Measurements from ENCODE around the gene MYDGF.
"Not testable (repeated sequence)": the region's sequence is repeated elsewhere in the genome, so short reads cannot be mapped to it uniquely, and the experiment has no call there.

The MYDGF gene

DNA sequence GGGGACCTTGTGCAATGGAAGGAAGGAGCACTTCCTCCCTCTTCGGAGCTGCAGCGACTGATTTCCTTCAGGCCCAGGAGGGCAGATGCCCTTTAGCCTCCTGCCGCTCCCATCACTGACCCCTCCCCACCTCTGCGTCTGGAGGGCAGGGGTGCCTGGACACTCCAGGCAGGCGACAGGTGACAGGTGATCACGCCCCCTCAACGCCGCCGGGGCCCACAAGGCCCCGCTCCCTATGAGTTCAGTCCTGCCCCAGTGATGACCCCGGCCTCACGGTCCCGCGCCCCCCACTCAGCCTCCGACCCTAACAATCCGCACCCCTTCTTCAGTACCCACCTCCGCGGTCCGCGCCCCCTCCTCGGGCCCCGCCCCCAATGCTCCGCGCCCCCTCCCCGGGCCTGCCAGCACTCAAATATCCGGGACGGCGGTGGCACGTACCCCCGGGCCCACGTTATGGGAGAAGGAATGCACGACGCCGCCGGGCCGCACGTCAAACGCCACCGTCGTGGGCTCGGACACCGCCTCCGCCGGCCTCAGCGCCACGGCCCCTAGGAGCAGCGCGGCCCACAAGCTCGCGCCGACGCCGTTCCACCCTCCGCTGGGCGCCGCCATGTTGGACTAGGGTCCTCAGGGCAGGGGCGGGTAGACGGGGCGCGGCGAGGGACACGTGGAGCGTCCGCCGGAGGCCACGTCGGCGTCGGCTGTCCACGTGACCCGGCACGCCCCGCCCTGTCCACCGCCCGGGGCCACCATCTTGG, at the start of gene MYDGF:
TSS of gene MYDGF (minus strand) at position 620 of the 758 bp plus-strand sequence. CDS start at position 612, 8 bp downstream.
- in situ Hi-C loops (cut with MboI; ENCODE audit: low pct_unique_long_range_greater_than_20kb, low sequenced_read_pairs) = no loop called here
- DNase-seq = peak; percentile 74

DNA sequence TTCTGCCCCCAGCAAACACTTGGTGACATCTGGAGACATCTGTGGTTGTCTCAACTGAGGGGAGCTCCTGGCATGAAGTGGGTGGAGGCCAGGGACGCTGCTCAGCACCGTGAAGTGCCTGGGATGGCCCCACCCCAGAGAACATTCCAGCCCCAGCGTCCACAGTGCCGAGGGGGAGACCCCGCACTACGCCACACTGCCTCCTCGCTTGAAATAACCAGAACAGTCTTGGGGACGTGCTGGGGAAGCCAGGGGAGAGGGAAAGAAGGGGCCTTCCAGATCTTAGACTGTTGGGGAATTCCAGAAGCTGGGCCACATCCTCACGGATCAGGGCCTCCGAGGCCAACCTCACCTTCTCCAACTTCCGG, 49.3 kb upstream of the MYDGF start:
- DNase-seq = no peak
- in situ Hi-C loops (cut with MboI; ENCODE audit: low pct_unique_long_range_greater_than_20kb, low sequenced_read_pairs) = no loop called here

DNA sequence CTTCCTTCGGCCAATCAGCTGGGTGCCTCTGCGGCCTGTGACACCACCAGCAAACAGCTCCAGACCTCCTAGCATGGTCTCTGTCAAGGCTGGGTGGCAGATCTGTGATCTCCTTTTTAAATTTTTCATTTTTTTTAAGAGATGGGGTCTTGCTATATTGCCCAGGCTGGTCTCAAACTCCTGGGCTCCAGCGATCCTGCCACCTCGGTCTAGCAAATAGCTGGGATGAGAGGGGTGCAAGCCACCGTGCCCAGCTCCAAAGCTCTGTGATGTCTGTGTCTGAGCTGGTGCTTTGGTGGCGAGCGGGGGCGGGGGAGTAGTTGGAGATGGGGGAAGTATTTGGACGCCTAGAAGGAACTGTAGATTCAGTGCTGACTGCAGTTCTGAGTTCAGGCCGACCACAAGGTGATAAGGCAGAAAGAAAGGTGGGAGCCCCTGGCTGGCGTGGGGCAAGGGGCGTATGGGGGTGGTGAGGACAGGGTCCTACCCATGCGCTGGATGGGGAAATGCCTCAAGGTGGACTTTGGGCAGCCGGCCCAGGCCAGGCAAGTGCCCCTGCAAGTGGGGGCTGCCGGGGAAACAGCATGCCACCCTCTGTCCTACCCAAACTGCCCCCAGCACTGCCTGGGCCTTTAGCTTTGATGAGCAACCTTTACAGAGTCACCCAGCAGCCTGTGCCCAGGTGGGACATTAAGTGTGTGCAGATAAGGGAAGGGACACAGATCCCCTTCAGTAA, 48.0 kb upstream of the MYDGF start:
- in situ Hi-C loops (cut with MboI; ENCODE audit: low pct_unique_long_range_greater_than_20kb, low sequenced_read_pairs) = no loop called here
- no peak for DNase-seq

- no peak for DNase-seq
- in situ Hi-C loops (cut with MboI; ENCODE audit: low pct_unique_long_range_greater_than_20kb, low sequenced_read_pairs) = no loop called here
These were observed 47.2 kb upstream of the MYDGF start for GRCh38 chr19:4717191-4717965.

DNA sequence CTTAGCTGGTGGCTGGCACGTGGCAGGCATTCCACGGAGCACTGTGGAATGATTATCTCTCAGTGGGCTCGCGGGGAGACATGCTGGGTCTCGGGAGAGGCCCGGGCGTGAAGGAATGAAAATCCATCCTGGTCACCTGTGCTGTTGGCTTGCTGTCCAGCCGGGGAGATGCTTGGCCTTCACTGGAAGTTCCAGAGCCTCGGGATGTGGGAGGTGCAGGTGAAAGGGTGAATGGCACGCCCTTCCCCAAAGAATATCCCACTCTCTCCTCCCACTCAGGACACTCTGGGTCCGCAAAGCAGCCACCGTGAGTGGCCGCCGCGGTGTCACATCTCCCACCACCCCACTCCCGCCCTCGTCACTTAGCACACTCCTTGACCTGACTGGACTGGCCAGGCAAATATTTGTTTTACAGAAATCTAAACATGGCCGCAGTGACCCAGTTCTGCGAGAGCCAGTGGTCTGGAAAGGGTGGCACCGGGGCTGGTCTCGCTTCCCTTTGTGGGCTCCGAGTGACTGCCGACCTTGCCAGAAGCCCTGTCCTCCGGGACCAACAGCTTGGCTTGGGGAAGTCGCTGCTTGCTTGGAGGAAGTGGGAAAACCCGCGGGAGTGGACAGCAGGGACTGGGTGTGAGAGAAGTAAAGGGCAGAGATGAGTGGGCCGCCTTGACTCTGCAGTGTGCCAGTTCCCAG, 45.5 kb upstream of the MYDGF start:
- in situ Hi-C loops (cut with MboI; ENCODE audit: low pct_unique_long_range_greater_than_20kb, low sequenced_read_pairs) = no loop called here
- no peak for DNase-seq

DNA sequence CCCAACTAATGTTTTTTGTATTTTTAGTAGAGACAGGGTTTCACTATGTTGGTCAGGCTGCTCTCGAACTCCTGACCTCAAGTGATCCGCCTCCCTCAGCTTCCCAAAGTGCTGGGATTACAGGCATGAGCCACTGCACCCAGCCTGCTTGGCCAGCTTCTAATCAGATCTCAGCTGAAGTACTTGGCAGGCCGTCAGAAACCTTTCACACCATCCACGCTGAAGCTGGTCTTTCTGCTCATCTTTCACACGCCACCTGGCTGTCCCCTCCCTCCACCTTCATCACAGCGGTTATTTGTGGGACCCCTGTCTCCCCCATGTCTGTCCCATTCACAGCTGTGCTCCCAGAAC, 45.0 kb upstream of the MYDGF start:
- not testable (repeated sequence) for DNase-seq

GRCh38 chr19:4714016-4714415, 43.9 kb upstream of the MYDGF start:
- in situ Hi-C loops (cut with MboI; ENCODE audit: low pct_unique_long_range_greater_than_20kb, low sequenced_read_pairs) = no loop called here
- no peak for DNase-seq

More for the DNA sequence above, 45.0 kb upstream of the MYDGF start:
- in situ Hi-C loops (cut with MboI; ENCODE audit: low pct_unique_long_range_greater_than_20kb, low sequenced_read_pairs) = not testable (repeated sequence)

GRCh38 chr19:4713384-4713951, 43.3 kb upstream of the MYDGF start:
- no peak for DNase-seq
- in situ Hi-C loops (cut with MboI; ENCODE audit: low pct_unique_long_range_greater_than_20kb, low sequenced_read_pairs) = no loop called here

GRCh38 chr19:4712771-4713170, 42.6 kb upstream of the MYDGF start:
- in situ Hi-C loops (cut with MboI; ENCODE audit: low pct_unique_long_range_greater_than_20kb, low sequenced_read_pairs) = no loop called here
- DNase-seq = no peak

DNA sequence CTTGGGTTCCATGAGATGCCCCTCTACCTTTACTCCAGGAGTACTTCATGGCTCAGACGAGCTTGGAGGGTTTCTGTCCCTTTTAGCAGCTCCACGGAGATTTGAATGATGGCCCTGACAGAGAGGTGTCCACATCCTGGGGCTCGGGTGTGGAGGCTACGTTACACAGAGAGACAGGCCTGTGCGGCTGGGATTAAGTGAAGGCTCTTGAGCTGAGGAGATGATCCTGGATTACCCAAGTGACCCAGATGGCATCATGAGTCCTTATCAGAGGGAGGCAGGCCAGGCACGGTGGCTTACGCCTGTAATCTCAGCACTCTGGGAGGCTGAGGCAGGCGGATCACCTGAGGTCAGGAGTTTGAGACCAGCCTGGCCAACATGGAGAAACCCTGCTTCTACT, 41.1 kb upstream of the MYDGF start:
- DNase-seq = no peak
- in situ Hi-C loops (cut with MboI; ENCODE audit: low pct_unique_long_range_greater_than_20kb, low sequenced_read_pairs) = no loop called here

DNA sequence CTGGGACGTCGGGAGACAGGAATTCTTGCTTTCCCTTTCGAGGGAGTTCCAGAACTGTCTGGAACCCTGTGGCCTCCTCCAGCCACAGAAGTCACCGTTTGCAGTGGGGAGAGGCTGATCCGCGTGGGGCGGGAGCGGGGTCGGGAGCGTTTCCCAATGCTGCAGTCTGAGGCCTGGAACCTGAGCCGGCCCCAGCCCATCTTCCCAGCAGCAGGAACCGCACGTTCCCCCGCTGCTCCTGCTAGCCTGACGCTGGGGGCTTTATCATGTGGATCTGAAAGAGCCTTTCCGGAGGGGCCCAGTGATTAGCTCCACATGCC, 40.1 kb upstream of the MYDGF start:
- in situ Hi-C loops (cut with MboI; ENCODE audit: low pct_unique_long_range_greater_than_20kb, low sequenced_read_pairs) = no loop called here
- DNase-seq = no peak

GRCh38 chr19:4709440-4710280, 39.5 kb upstream of the MYDGF start:
- in situ Hi-C loops (cut with MboI; ENCODE audit: low pct_unique_long_range_greater_than_20kb, low sequenced_read_pairs) = no loop called here
- no peak for DNase-seq

- in situ Hi-C loops (cut with MboI; ENCODE audit: low pct_unique_long_range_greater_than_20kb, low sequenced_read_pairs) = no loop called here
- no peak for DNase-seq
These were observed 38.0 kb upstream of the MYDGF start for GRCh38 chr19:4707956-4708650.

- in situ Hi-C loops (cut with MboI; ENCODE audit: low pct_unique_long_range_greater_than_20kb, low sequenced_read_pairs) = no loop called here
- no peak for DNase-seq
These were observed 37.2 kb upstream of the MYDGF start for GRCh38 chr19:4707322-4707721.

DNA sequence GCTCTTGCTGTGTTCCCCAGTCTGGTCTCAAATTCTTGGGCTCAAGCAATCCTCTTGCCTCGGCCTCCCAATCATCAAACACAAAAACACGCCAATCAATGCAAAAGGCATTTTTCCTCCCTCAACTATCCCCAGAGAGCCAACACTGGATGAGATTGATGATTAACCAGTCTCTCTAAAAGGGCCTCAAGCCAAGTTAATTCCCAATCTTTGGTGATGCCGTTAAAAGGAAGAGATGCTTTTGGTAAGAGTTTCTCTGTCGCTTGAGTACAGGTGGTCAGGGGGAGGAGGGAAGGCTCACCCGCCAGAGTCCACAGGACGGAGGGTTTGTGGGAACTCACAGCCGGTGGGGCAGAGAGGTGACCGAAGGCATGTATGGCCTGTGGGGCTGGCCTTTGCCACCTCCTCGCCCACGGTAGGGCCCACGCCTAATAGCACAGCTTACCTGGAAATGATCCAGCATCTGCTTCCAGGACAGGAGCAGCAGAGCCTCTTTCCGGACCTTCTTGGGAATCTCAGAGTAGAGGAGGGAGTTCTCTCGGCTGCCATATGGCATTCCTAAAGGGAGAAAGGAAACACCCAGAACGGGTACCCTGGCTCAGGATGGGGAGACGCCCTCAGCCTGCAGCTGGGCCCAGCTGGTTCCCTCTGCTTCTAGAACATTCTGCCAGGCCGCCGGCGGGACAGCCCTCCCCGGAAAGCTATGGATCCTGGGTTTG, 35.4 kb upstream of the MYDGF start:
- in situ Hi-C loops (cut with MboI; ENCODE audit: low pct_unique_long_range_greater_than_20kb, low sequenced_read_pairs) = no loop called here
- DNase-seq = no peak

DNA sequence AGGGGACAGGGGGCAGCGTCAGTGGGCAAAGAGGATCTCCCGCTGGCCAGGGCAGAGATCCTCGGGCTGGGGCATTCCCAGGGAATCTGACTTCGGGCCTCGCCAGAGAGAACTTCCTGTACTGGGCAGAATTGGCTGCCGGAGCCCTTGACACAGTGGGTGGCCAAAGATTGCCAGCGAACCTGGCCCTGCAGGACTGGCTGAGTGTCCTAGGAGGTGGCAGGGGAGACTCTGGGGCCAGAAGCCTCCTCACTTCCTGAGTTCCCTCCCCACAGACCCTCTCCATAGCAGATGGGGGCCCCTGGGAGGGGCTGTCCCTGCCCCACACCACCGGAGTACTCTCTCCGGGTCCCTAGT, 34.2 kb upstream of the MYDGF start:
- in situ Hi-C loops (cut with MboI; ENCODE audit: low pct_unique_long_range_greater_than_20kb, low sequenced_read_pairs) = no loop called here
- no peak for DNase-seq

- no peak for DNase-seq
- in situ Hi-C loops (cut with MboI; ENCODE audit: low pct_unique_long_range_greater_than_20kb, low sequenced_read_pairs) = no loop called here
These were observed 33.7 kb upstream of the MYDGF start for GRCh38 chr19:4703671-4704316.

Data from KBM-7 (cell line).